SH-SY5Y (cell line): ENCODE data around the gene FABP1.

Experiments used
- GATA2 ChIP-seq: IDR thresholded peaks from 2 replicates; pipeline ENCODE4 v1.6.1; 2011; ENCODE audit warnings: mild to moderate bottlenecking, low read depth, low read length
- GATA3 ChIP-seq: IDR thresholded peaks from 2 replicates; pipeline ENCODE4 v1.6.1; 2011; ENCODE audit warnings: low read depth, mild to moderate bottlenecking, low read length, moderate library complexity

Gene FABP1

DNA sequence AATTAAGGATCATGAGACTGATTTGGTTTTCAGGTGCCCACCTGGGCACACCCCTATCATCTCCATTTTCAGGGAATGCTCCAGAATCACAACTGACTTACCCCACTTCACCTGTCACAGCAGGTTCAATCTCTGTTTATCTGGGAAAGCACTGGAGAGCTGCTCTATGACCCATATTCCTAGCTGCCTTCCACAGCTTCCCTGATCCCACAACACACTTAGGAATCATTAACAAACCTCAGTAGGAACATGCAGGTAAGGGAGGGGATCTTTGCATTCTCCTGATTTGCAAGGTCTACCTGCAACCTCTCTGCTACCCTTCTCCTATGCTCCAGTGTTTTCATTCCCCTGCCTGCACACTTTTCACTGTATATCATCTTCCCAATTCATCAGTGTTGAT is 18.7 kb upstream of the FABP1 start:
- TF ChIP-seq GATA2 (no peak), GATA3 (no peak)

DNA sequence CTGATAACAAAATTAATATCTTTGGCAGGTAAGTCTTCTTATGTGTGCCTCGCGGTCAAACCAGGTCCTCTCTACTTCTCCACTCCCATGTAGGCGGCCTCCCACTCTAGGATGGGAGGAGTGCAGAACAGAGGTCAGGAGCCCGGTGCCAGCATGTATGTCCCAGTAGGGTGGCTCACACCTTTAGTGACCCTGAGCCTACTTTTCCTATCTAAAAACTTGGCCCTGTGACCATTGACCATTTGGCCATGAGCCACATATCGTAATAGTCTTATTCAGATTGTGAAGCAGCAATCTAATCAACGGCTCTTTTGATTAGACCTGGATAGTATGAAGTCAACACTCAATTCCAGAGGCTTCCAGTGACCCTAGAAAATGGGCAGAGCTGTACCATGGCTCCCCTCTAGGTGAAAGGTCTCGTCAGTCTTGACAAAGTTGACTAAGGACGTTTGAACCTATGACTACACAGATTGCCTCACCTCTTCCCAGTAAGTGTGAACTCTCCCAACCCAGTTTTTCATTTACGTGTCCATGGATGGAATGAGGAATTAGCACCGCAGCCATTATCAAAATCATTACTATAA is 17.1 kb upstream of the FABP1 start:
- TF ChIP-seq GATA2 (no peak), GATA3 (no peak)

DNA sequence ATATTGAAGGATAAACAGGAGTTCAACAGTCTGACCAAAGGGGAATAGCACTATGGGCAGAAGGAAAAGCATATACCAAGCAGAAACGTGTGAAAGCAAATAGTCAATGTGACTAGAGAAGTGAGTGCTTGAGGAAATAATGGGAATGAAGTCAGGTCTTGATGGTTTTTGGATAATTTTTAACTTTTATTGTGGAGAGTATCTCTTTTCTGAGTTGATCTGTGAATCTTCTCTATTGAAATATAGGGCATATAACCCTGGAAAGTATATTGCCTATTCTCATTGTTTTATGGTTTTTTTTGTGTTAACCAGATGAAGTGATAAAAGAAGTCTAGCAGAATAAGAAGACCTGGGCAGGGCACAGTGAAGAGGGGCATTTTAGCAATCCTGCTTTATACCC is 16.4 kb upstream of the FABP1 start:
- TF ChIP-seq GATA2 (no peak), GATA3 (no peak)

DNA sequence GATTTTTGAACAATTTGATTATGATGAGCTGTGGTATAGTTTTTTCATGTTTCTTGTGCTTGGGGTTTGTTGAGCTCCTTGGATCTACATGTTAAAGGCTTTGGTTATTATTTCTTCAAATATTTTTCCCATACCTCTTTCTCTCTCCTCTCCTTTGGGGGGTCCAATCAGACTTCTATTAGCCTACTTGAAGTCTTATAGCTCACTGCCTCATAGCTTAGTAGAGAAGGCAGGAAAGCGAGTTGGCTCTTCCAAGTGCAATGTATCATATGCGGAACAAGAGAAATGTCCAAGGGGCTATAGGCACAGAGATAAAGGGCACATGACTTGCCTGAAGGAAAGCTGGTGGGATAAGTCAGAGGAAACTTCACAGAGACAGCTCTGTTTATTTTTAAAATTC is 14.1 kb upstream of the FABP1 start:
- no peak for TF ChIP-seq GATA2
- TF ChIP-seq GATA3: no peak

DNA sequence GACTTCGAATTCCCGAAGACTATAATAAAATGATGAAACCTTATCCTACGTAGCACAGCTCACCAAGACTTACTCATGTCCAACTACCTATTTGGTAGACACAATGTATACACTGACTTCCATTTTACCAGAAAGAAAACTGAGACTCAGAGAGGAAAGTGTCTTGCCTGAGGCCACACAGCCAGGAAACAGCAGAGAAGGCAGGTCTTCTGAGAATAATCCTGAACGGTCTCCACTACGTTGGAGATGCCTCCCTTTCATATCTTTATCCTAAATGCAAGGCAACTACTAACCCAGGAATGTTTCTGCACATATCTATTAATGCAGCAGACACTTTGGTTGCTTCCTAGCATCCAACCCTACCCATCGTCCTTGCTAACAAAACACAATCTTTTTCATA is 11.9 kb upstream of the FABP1 start:
- TF ChIP-seq GATA2: no peak
- no peak for TF ChIP-seq GATA3

DNA sequence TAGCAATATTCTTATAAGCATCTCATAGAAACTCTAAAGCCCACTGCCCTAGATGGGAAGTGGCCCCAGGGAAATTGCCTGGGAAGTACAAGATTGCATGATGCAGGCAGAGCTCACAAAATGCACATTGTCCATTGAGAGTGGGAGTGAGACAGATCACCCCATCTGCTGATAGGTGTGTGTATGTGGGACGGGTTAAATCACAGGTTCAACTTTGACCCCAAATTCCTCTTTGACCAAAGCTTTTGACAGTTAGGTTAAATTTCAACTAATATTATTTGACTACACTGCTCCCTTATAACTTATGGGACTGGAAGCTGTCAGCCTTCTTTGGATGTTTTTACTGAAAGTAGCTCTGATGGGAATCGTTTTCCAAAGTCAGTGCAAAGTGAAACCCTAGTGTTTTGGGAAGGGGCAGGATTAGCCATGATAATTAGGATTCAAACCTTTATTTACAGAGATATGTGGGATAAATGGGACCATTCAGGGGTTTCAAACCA is 11.4 kb upstream of the FABP1 start:
- TF ChIP-seq GATA3: no peak
- TF ChIP-seq GATA2: no peak

DNA sequence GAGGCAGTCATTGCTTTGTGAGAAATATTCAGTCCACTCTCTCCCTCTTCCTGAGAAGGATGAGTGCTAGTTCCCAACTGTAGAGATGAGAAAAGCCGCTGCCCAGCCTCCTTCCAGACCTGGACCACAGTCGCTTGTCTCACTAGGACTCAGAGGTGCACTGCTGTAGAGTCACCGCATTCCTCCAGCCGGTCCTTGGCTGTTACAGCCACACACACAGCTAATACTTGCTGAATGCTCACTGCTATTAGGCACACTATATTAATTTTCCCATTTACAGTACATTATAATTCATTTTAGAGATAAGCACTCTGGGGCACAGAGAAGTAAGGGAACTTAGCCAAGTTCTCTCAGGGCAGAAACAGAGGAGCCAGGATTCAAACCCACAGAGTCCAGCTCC is 10.0 kb upstream of the FABP1 start:
- TF ChIP-seq GATA2 (no peak), GATA3 (no peak)

DNA sequence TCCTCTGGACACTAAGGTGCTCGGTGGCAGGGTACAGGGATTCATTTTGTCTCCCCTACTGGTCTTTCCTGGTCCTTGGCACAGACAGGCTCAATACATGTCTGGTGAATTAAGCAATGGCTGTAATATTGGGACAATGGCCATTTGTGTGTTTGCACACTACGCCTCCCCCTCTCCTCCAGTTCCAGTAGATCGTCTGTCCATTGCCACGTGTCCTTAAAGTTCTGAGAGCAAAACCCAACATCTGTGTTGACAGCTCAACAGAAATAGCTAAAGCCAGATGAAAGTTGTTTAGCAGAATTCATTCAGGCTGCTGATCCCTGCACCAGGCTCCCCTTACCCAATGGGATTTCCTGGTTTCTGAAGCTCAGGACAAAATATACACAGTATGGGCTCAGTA is 9.0 kb upstream of the FABP1 start:
- TF ChIP-seq GATA2 (no peak), GATA3 (no peak)

DNA sequence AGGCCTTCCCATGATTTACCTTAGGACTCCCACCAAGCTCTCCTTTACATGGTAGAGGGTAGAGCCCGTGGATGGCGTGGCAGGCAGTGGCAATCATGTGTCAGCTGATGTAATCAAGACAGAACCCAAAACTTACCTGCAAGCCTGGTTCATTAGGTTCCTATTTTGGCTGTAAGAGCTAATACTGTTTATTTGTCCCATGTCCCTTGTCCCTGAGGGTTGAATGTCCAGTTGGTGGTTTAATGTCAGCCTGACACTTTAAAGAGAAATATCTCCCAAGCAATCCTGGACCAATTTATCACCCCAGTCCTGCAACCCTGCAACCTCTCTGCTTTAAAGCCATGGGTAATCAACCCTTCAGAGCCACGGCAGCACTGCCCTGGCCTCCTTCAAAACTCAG is 6.0 kb upstream of the FABP1 start:
- TF ChIP-seq GATA3 (no peak), GATA2 (no peak)

DNA sequence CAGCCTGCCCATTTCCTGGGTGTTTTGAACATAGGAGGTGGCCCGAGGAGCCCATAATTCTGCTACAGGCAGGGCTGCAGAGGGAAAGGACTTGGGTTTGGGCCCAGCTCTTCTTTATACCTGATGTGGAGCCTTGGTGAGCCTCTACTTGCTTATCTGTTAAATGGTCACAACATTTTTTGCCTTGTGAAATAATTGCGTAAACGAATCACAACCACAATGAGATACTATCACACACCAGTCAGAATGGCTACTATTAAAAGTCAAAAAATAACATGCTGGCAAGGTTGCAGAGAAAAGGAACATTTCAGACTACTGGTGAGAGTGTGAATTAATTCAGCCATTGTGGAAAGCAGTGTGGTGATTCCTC is 4.1 kb upstream of the FABP1 start:
- TF ChIP-seq GATA3 (no peak), GATA2 (no peak)

DNA sequence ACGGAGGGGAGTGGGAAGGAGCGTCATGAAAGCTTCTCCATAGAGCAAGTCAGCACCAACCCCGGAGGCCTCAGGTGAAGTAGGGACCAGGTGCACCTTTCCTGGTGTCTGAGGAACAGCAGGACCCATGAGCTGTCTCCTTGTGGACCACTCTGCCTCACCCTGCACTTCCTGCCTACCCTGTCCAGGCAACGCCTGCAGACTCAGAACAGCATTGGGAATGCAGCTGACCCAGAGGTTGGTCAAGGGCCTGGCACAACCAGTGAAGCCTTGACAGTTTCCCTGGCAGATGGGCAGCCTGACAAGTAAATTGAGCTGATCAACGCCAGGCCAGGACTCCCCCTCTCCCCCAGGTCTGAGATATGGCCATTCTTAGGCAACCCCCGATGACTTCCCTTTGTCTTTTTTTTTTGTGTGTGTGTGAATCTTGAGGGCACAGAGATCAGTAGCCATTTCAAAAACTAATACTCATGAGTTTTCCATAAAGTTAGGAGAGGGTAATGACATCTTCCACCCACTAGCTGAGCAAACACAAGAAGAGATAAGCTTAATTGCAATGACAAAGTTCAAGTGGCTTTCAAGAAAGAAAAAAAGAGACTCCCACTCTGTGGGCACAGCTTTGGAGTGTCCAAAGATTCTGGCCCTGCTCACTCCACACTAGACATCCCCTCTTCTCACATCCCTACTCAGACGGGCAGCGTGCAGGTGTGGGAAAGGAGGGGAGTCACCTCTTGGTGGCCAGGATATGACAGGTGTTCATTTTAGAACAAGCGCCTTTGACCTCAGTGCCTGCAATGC is 3.5 kb upstream of the FABP1 start:
- no peak for TF ChIP-seq GATA2
- TF ChIP-seq GATA3: no peak

DNA sequence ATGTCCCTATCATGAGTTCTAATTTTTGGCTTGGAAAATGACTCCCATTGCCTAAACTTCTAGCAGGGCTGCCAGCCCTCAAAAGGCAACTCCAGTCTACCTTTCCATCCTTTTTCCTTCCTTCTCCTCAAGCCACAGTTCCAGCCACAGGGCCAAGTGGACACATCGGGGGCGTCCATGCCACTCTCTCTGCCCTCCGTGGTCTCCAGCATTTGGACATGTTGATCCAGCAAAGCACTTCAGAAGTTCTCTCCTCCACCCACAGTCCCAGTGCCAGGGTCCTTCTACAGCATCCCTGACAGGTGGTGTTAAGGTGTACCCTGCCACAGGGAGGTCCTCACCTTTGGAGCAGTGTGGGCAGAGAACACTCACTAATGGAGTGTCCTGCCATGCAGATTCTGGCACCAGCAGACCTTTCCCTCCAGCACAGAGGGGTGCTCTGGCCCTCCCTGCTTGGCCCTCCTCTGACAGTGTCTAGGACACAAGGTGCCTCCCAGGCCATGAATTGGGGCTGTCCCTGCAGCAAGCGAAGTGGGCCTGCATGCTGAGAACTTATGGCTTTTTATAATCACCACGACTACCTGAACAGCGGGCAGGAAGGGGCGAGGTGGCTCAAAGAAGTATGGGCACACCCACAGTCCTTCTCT is 1.6 kb upstream of the FABP1 start:
- TF ChIP-seq GATA2 (no peak), GATA3 (no peak)

DNA sequence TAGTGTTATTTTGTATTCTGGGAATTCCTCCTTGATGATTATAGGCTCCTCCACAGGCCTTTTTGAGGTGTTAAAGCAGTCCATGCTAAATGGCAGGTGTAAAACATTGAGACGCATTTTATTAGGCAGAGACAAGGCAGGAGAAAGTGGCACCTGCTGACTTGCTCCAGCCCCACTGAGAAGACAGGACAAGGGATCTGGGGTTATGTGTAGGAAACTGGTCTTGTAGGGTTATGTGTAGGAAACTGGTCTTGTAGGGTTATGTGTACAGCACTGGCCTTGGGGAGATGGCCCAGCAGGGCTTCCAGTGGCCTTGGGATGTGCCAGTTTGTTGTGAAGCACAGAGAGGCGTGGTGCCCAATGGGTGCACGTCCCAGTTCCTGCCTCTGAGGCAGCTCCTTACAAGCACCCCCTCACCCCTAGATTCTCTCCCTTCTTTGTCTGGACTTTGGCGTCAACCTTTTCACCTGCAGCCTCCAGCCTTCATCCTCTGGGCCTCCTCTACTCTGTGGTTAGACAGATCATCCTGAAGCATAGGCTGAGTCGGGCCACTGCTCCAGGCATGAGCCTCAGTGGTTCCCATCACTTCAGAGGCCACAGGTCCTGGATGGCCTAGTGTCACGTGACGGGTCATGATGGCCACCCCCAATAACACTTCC is 921 bp upstream of the FABP1 start:
- TF ChIP-seq GATA2: no peak
- TF ChIP-seq GATA3: no peak

DNA sequence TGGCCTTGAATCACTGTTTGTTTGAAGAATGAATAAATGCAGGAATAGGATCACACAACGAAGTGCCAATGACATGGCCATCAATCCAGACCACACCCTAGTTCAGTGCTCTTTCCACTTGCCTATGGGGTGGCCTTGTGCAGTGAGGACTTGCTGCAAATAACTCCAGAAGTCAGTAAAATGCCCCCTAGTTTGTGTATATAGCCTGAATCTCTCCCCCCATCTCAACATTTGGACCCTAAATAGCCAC is 299 bp downstream of the FABP1 start:
- TF ChIP-seq GATA3: no peak
- TF ChIP-seq GATA2: no peak
